BLaER1 (cell line): ENCODE measurements around the gene ZDHHC24.

Source experiments
- H3K27ac ChIP-seq: shearing (Covaris generic); formaldehyde crosslinking; 2 replicates; pipeline ENCODE4 v1.8.1; 2022
- H3K27me3 ChIP-seq: shearing (Covaris generic); formaldehyde crosslinking; 2 replicates; pipeline ENCODE4 v1.8.1; 2022
- H3K36me3 ChIP-seq: shearing (Covaris generic); formaldehyde crosslinking; 2 replicates; pipeline ENCODE4 v1.8.1; 2022
- H3K4me1 ChIP-seq: shearing (Covaris generic); formaldehyde crosslinking; 2 replicates; pipeline ENCODE4 v1.8.1; 2022
- H3K4me2 ChIP-seq: shearing (Covaris generic); formaldehyde crosslinking; 2 replicates; pipeline ENCODE4 v1.8.1; 2022
- H3K4me3 ChIP-seq: shearing (Covaris generic); formaldehyde crosslinking; 2 replicates; pipeline ENCODE4 v1.8.1; 2022
- H3K9ac ChIP-seq: shearing (Covaris generic); formaldehyde crosslinking; 2 replicates; pipeline ENCODE4 v1.8.1; 2022
- H3K9me3 ChIP-seq: shearing (Covaris generic); formaldehyde crosslinking; 2 replicates; pipeline ENCODE4 v1.8.1; 2022
- H4K20me1 ChIP-seq: shearing (Covaris generic); formaldehyde crosslinking; 2 replicates; pipeline ENCODE4 v1.8.1; 2022
- Cebpa-rat ChIP-seq: shearing (Covaris generic); IDR thresholded peaks from 2 replicates; pipeline ENCODE4 v1.8.1; 2022

Gene ZDHHC24

GRCh38 chr11:66564538-66564937 lies 18.7 kb upstream of the ZDHHC24 start:
- H4K20me1 ChIP-seq: no peaks in the 10 kb centered on the region
- H3K4me1 ChIP-seq: peaks cover 5% of the 10 kb centered on the region; the same call in 1 of the 2 replicates
- H3K9ac ChIP-seq: no peak overlapping the region
- no peak for TF ChIP-seq Cebpa-rat
- H3K4me2 ChIP-seq: no peak overlapping the region
- H3K4me3 ChIP-seq: no peak overlapping the region
- no peak overlapping the region for H3K27ac ChIP-seq
- no peaks in the 10 kb centered on the region for H3K36me3 ChIP-seq
- peaks cover 8% of the 10 kb centered on the region; the same call in 1 of the 2 replicates for H3K9me3 ChIP-seq
- peaks cover 39% of the 10 kb centered on the region for H3K27me3 ChIP-seq

GRCh38 chr11:66563832-66564231 lies 18.0 kb upstream of the ZDHHC24 start:
- no peak overlapping the region for H3K4me3 ChIP-seq
- no peaks in the 10 kb centered on the region for H4K20me1 ChIP-seq
- H3K9ac ChIP-seq: no peak overlapping the region
- H3K4me1 ChIP-seq: no peaks in the 10 kb centered on the region
- no peak overlapping the region for H3K4me2 ChIP-seq
- H3K27ac ChIP-seq: no peak overlapping the region
- no peak for TF ChIP-seq Cebpa-rat
- peaks cover 8% of the 10 kb centered on the region; the same call in 1 of the 2 replicates for H3K9me3 ChIP-seq
- H3K36me3 ChIP-seq: no peaks in the 10 kb centered on the region
- peaks cover 32% of the 10 kb centered on the region for H3K27me3 ChIP-seq

GRCh38 chr11:66562907-66563583 lies 17.2 kb upstream of the ZDHHC24 start:
- H3K4me2 ChIP-seq: no peak overlapping the region
- H3K27ac ChIP-seq: no peak overlapping the region
- peaks cover 24% of the 10 kb centered on the region for H3K27me3 ChIP-seq
- TF ChIP-seq Cebpa-rat: no peak
- no peak overlapping the region for H3K4me3 ChIP-seq
- no peaks in the 10 kb centered on the region for H4K20me1 ChIP-seq
- H3K36me3 ChIP-seq: no peaks in the 10 kb centered on the region
- H3K9me3 ChIP-seq: peaks cover 2% of the 10 kb centered on the region; the same call in 1 of the 2 replicates
- H3K4me1 ChIP-seq: no peaks in the 10 kb centered on the region
- H3K9ac ChIP-seq: no peak overlapping the region

GRCh38 chr11:66562275-66562674 lies 16.4 kb upstream of the ZDHHC24 start:
- no peaks in the 10 kb centered on the region for H3K36me3 ChIP-seq
- H3K27me3 ChIP-seq: peaks cover 17% of the 10 kb centered on the region
- TF ChIP-seq Cebpa-rat: no peak

GRCh38 chr11:66561975-66562248 lies 16.1 kb upstream of the ZDHHC24 start:
- H3K4me1 ChIP-seq: no peaks in the 10 kb centered on the region
- H3K27ac ChIP-seq: no peak overlapping the region
- H3K27me3 ChIP-seq: peaks cover 13% of the 10 kb centered on the region
- no peaks in the 10 kb centered on the region for H4K20me1 ChIP-seq
- H3K36me3 ChIP-seq: no peaks in the 10 kb centered on the region
- H3K4me3 ChIP-seq: no peak overlapping the region
- H3K9ac ChIP-seq: no peak overlapping the region
- TF ChIP-seq Cebpa-rat: no peak
- no peak overlapping the region for H3K4me2 ChIP-seq
- H3K9me3 ChIP-seq: no peaks in the 10 kb centered on the region

More at GRCh38 chr11:66562275-66562674, 16.4 kb upstream of the ZDHHC24 start:
- Histone ChIP-seq H3K4me3 (no peak overlapping the region), H3K9ac (no peak overlapping the region), H3K4me1 (no peaks in the 10 kb centered on the region), H4K20me1 (no peaks in the 10 kb centered on the region), H3K27ac (no peak overlapping the region), H3K9me3 (no peaks in the 10 kb centered on the region), H3K4me2 (no peak overlapping the region)

- Histone ChIP-seq H3K27me3 (peaks cover 8% of the 10 kb centered on the region), H4K20me1 (no peaks in the 10 kb centered on the region), H3K27ac (no peak overlapping the region), H3K4me1 (no peaks in the 10 kb centered on the region), H3K9me3 (no peaks in the 10 kb centered on the region), H3K4me2 (no peak overlapping the region), H3K36me3 (no peaks in the 10 kb centered on the region), H3K9ac (no peak overlapping the region), H3K4me3 (no peak overlapping the region)
- no peak for TF ChIP-seq Cebpa-rat
Measured at GRCh38 chr11:66561178-66561974, 15.5 kb upstream of the ZDHHC24 start.

GRCh38 chr11:66559866-66560676 lies 14.2 kb upstream of the ZDHHC24 start:
- H3K9ac ChIP-seq: no peak overlapping the region
- TF ChIP-seq Cebpa-rat: no peak
- no peak overlapping the region for H3K4me3 ChIP-seq
- no peaks in the 10 kb centered on the region for H3K27me3 ChIP-seq
- H3K4me1 ChIP-seq: no peaks in the 10 kb centered on the region
- H3K9me3 ChIP-seq: no peaks in the 10 kb centered on the region
- H3K36me3 ChIP-seq: no peaks in the 10 kb centered on the region
- H4K20me1 ChIP-seq: no peaks in the 10 kb centered on the region
- H3K27ac ChIP-seq: no peak overlapping the region
- H3K4me2 ChIP-seq: no peak overlapping the region

GRCh38 chr11:66559142-66559865 lies 13.5 kb upstream of the ZDHHC24 start:
- Histone ChIP-seq H3K36me3 (no peaks in the 10 kb centered on the region), H3K27me3 (no peaks in the 10 kb centered on the region), H3K9ac (no peak overlapping the region), H3K4me1 (no peaks in the 10 kb centered on the region), H3K9me3 (no peaks in the 10 kb centered on the region), H3K27ac (no peak overlapping the region), H4K20me1 (no peaks in the 10 kb centered on the region), H3K4me3 (no peak overlapping the region), H3K4me2 (no peak overlapping the region)
- TF ChIP-seq Cebpa-rat: no peak

GRCh38 chr11:66557733-66558326 lies 12.0 kb upstream of the ZDHHC24 start:
- no peak overlapping the region for H3K27ac ChIP-seq
- TF ChIP-seq Cebpa-rat: no peak
- H4K20me1 ChIP-seq: no peaks in the 10 kb centered on the region
- no peaks in the 10 kb centered on the region for H3K27me3 ChIP-seq
- H3K4me2 ChIP-seq: no peak overlapping the region
- H3K4me3 ChIP-seq: no peak overlapping the region
- no peak overlapping the region for H3K9ac ChIP-seq
- H3K4me1 ChIP-seq: no peaks in the 10 kb centered on the region
- no peaks in the 10 kb centered on the region for H3K36me3 ChIP-seq
- H3K9me3 ChIP-seq: no peaks in the 10 kb centered on the region
